Islet of Langerhans (tissue), 1 donor: Measurements from ENCODE around the gene CGB8.

ENCODE experiments used
- FAIRE-seq: peaks from one replicate; lab custom pipeline; 2011; peaks lifted over from hg19 to GRCh38; lab: Jason Lieb, UNC

The CGB8 gene

DNA sequence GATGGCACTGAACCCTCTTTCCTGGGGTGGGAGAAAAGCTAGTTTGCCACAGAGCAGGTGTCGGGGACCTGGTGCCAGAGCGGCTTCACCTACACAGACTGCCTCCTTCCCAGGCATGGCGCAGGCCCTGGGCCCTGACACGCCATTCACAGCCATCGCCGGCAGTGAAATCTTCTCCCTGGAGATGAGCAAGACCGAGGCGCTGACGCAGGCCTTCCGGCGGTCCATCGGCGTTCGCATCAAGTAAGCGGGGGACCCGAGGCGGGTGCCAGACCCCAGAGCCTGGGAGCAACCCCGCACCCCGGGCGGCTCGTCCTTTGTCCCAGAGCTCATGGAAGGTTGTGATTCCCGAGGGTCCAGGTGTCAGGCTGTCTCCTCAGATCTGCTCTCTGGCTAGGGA lies 42.0 kb downstream of the CGB8 start:
- no peak for FAIRE-seq

DNA sequence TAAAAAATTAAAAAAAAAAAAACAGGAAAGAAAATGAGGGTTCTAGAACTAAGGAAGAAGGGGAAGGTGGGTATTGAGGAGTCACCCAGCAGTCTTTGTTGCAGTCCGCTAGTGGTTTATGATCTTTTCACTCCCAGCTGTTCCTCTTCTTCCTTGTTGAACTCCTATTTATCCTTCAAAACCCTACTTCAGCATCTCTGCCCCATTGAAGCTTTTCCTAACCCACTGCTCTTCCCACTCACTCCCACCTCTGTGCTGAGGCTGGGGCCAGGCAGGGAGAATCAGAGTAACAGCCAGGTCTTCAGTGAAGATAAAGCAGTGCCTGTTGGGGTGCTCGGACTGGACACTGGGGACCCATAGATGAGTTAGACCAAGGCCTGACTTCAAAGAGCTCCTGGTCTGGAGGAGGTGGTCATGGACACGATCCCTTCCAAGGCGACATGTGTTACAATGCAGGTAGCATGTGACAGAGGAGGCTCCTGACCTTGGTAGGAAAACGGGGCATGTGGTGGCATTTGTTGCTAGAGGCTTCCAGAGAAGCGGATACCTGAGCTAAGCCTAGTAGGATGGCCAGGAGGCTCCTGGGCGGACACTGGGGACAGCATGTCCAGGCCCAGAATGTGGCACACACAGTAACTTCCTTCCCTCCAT lies 43.8 kb downstream of the CGB8 start:
- no peak for FAIRE-seq

DNA sequence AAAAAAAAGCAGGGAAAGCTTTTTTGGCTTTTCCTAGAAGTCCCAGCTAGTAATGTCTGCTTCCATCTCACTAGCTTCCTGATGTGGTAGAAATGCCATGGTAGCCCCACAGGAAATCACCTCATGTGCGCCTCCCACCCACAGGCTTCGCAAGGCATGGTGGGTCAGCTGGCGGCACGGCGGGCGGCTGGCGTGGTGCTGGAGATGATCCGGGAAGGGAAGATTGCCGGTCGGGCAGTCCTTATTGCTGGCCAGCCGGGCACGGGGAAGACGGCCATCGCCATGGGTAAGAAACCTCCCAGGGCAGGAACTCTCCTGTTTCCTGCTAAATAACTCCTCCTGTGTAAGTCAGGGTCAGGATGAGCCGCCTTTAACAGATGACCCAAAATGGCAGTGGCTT lies 44.8 kb downstream of the CGB8 start:
- no peak for FAIRE-seq

DNA sequence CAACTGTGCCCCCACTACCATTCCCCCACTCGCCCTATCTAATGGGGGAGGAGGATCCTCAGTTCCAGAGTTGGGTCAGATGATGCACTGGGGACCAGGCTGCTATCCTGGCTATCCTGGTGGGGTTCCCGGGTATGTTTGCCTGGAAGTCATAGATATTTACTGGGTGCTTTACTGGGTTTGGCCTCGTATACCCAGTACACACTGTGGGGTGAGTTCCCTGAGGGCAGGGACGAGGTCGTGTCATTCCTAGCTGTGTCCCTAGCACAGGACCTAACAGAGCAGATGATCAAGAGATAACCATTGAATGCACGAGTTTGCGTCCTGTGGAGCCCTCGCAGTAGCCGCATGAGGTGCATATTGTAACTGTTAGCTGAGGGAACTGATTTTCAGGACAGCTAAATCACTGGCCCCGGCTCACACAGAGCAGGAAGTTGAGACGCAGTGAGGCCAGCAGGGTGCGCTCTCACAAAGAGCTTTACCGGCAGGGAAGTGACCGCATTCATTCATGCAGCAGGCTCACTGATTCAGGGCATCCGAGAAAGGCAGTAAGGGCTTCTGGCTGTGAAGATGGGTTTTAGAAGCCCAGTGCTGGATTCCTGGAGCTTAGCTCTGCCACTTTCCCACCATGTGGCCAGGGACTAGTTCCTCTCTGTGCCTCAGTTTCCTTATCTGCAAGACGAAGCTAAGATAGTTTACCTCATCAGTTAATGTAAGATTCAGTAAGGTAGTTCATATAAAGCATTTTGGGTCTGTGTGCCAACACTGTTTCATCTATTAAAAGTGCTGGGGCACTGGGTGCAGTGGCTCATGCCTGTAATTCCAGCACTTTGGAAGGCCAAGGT lies 49.2 kb downstream of the CGB8 start:
- no peak for FAIRE-seq

DNA sequence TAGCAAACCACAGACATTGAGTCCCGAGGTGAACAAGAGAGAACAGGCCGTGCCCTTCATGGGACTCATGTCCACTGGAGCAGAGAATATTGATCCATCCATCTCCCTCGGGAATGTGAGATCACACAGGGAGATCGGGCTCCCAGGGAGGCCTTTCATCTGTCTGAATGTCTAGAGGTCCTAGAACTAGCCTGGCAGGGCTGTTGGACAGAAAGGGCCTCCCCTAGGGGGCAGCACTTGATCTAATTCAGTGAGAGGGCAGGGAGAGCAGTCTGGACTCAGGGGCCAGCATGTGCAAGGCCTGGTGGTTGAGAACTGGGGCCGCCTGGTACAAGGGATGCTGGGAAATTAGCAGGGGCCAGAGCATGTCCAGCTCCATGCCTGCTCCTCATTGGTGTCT lies 50.9 kb downstream of the CGB8 start:
- FAIRE-seq, result no peak
